Smooth muscle cell of the brain vasculature (primary cell): Measurements from ENCODE around the gene SH3BP4.

Experiments
- DNase-seq: peaks from one replicate; pipeline ENCODE4 v3.0.0-alpha.2; 2012; ENCODE audit warnings: low read depth, low spot score

The SH3BP4 gene

DNA sequence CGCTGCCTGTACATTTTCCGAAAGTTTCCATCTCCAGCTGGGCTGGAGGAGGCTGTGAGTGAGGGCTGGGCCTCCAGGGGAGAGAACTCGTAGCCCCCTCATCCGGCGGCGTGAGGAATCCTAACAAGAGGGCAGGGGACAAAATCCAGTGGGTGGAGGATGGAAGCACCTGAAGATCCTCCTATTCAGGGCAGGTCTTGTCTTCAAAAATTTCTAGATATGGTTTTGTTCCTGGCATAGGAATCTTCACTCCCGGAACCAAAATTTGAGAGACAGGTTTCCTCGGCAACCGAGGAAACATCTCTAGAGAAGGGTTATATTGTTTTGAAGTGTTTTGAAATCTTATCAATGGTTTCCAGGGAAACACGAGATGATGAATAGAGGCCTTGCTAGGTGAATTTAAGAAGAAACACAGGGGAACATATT, 136.7 kb downstream of the SH3BP4 start:
- DNase-seq = no peak

DNA sequence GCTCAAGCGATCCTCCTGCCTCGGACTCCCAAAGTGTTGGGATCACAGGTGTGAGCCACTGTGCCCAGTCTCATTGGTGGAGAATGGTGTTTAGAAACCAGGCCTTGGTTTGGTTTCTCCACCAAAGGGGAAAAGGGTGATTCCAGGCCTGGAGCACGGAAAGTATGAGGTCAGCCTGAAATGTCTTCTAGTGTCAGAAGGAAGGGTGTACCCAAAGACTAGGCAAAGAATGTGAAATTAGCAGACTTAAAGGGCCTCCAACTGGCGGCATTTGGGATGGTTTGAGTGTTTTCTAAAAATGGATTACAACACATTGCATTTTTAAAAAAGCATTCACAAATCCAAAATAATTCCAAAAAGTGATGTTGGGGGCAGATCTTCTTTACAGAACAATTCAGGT, 139.6 kb downstream of the SH3BP4 start:
- no peak for DNase-seq

DNA sequence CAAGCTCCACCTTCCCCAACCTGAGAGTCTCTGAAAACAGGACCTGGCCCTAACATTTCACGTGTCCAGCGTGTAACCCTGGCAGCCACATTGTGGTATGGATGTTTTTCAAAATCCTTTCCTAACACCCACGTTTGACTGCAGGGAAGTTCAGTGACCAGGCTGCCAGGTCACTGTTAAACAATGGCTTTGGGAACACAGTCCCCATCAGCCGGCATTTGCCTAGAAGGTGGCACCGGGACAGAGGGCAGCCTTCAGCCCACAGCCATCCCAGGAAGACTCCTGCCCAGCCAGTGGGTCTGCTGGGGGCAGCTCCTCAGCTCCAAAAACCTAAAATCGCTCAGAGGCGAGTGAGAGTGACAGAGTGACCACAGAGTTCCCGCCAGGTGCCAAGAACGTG, 140.2 kb downstream of the SH3BP4 start:
- no peak for DNase-seq

DNA sequence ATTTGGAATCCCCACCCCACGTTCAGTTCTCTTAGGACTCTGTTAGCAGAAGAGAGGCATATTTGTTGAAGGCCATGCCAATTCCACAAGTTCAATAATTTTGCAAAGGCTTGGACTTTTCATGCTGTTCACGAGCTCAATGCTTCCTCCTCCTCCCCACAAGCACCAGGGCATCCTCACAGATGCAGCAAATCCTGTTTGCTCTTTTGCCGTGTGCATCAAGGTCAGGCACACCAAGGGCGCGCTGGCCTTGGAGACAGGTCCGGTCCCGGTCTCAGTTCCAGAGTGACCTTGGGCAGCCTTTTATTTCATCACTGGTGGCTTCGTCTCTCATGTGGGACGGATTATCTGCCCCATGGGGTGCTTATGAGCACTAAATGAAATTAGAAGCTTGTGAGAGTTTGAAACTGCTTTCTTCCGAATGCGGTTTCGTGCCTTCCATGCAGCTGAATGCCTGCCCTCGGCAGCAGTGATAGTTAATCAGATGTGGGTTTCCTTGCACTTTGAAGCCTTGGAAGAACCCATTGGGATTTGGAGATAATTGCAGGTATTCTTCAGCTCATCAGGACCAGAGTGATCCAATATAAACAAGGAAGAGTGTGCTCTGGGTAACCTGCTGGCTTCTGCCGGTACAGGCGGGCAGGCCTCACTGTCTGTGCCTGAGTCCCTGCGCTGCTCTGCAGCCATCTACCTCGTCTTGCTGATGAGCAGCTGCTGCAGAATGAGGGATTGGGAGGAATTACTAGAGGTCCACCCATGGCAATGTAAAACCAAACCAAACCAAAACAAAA, 140.8 kb downstream of the SH3BP4 start:
- no peak for DNase-seq

DNA sequence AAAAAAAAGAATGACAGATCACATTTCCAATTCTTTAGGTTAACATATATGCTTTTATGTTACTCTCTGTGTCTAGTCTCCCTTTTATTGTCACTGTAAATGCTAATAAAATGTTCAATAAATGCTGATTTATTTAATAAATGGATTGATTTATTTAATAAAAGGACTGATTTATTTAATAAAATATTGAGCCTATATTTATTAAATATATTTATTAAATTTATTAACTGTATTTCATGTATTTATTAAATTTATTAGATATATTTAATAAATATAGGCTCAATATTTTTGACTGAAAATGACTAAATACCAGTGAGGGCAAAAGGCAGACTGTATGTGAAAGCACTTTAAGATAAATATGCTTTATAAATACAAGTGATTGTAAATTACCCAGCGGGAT, 142.6 kb downstream of the SH3BP4 start:
- DNase-seq = no peak

DNA sequence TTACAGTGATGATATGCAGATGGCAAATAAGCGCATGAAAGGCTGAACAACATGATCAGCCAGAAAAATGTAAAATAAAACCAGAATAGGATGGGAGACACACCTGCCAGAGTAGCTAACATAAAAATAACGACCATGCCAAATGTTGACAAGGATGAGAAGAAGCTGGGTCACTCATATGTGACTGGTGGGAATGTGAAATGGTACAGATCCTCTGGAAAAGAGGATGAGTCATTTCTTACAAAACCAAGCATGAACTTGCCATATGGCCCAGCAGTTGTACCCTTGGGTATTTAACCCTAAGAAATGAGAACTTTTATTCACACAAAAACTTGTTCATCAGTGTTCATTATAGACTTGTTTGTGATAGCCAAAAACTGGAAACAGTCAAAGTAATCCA, 143.8 kb downstream of the SH3BP4 start:
- DNase-seq = no peak

DNA sequence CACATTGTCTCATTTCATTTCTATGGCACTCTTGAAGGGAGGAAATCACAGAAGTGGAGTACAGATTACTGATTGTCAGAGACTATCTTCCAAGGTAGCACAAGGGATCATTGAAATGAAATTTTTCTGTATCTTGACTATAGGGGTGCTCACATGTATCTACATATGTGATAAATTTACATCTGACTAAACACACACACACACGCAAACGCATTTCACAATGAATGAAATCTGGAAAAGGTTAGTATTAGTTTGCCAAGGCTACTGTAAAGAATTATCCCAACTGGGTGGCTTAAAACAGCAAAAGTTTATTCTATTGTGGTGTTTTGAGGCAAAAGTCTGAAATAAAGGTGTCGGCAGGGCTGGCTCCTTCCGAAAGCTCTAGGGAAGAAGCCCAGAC, 144.6 kb downstream of the SH3BP4 start:
- DNase-seq = no peak

DNA sequence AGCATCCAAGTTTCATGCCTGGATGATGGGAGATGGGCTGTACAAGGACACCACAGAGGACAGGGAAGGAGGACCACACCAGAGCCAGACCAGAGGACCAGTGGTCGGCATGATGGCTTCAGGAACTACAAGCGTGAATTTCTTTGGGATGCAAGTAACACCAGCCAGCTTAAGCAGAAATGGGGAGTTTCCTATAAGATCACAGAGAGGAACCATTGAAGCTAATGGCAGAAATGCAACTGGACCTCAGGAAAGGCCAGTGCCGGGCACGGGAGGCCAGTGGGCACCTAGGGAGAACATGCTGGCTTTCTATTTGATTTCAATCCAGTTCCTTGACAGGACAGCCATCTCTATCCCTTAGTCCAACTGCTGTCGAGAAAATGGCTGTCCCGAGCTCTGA, 145.4 kb downstream of the SH3BP4 start:
- DNase-seq = no peak

DNA sequence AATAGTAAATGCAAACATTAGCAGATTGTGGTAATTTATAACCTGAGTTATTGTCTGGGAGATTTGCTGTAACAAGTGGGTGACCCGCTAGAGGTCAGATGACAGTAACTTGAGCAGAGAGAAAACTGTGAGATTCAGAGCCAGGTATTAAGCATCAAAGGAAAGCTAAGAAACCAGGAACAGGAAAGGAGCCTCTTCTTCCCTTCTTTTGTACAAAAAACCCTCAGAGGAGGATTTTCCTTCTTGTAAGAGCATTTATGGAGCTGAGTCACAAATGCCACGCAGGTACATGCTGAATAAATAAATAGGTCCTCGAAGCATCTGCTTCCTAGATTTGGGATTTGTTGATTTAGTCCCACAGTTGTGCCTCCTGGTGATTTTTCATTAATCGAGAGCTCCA, 146.5 kb downstream of the SH3BP4 start:
- DNase-seq = no peak

DNA sequence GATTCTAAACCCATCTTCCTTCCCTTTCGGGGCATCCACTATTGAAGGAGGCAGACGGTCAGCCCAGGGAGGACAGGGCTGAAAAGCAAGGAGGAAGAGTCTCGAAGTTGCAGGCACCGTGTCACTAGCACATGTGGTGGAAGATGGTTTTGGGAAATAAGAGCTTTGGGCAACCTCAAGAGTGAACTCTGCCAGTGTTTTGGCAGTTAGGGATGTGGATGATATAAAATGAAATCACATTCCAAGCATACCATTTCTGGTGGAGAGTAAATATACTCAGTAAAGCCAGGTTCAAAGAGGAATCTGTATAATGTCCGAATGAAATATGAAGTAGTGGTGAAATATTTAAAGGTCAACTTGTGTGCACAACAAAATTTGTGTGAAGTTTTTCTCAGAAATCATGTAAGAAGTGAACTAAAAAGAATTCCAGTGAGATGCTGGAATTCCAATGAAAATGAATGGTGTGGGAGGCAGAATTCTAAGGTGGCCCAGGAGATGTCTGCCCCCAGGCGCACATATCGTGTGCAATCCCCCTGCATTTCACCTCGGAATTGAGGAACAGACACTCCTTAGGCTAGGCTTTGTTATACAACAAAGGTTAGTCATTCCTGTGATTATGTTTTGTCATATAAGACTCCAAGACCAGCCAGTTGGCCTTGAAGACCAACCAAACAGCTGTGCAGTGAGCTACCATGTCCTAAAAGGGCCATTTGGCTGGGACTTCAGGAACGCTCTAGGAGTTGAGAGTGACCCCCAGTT, 147.1 kb downstream of the SH3BP4 start:
- DNase-seq = no peak

DNA sequence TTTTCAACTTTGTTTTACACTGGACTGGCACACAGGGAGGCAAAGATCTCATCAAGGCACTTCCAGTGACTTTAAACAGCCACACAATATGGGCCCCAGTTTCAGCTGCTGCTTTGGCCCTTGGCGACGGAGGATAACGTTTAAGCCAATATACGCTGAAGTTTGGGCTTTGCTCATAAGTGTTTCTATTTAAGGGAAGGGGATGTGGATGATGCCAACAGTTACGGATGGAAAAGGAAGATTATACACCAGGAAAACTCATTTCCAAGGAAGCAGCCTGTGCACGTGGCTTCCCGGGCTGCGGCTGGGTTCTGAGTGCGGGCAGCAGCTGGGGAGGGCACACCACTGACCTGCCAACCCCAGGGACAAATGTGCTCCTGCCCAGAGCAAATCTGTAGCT, 151.1 kb downstream of the SH3BP4 start:
- DNase-seq = no peak
